ENCODE measurements around the gene PRKCH. TPM values are rescaled to one million over a fixed set of nuclear protein-coding genes. Genes with fewer than 3 reads are reported as not detected.

PRKCH gene
- total RNA-seq, 3 donors from 2014 or later: 27.0 to 41.3 (median 34.0) TPM

DNA sequence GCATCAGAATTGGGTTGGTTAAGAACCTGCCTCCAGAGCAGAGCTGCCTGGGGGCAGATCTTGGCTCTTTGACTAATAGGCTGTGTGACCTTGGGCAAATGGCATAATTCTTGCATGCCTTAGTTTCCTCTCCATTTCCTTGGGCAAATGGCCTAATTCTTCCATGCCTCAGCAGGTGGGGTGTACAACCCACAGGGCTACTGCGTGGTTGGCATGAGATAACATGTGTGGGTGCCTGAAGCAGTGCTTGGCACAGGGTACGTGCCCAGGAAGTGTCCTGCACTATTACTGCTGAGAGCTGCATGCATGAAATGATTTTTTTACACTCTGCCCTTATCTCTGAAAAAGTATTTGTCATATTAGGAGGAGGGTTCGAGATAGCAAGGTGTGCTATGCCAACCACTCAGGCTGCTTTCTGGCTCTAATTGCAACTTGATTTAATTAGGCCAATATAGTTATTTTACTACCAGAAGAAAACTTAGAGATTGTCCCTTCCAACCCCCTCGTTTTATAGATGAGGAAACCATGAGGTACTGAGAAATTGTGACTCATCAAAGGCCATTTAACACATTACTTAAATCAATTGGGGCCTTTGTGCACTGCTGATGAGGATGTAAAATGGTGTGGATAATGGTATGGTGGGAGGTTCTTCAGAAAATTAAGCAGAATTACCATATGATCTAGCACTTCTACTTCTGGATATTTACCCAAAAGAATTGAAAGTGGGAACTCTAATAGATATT lies 212.3 kb downstream of the PRKCH start:
- H3K4me3 ChIP-seq: no peak overlapping the region
- peaks cover 0 to 7% of the 10 kb centered on the region in 2 donors for H3K4me1 ChIP-seq
- TF ChIP-seq POLR2AphosphoS5 (IDR thresholded peaks at IDR 0.05) (no peak), POLR2A (IDR thresholded peaks at IDR 0.05) (no peak)
- TF ChIP-seq, protein P1, sequence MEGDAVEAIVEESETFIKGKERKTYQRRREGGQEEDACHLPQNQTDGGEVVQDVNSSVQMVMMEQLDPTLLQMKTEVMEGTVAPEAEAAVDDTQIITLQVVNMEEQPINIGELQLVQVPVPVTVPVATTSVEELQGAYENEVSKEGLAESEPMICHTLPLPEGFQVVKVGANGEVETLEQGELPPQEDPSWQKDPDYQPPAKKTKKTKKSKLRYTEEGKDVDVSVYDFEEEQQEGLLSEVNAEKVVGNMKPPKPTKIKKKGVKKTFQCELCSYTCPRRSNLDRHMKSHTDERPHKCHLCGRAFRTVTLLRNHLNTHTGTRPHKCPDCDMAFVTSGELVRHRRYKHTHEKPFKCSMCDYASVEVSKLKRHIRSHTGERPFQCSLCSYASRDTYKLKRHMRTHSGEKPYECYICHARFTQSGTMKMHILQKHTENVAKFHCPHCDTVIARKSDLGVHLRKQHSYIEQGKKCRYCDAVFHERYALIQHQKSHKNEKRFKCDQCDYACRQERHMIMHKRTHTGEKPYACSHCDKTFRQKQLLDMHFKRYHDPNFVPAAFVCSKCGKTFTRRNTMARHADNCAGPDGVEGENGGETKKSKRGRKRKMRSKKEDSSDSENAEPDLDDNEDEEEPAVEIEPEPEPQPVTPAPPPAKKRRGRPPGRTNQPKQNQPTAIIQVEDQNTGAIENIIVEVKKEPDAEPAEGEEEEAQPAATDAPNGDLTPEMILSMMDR (IDR thresholded peaks at IDR 0.05): no peak
- intact Hi-C loops (cut with DNase I; ENCODE audit: low total_unique reads): loop anchor here (2.0 kb wide), 1 partner anchor 53 kb away; no protein-coding TSS in a partner anchor
- H3K27ac ChIP-seq: no peak overlapping the region
- no peaks in the 10 kb centered on the region for H3K27me3 ChIP-seq
- H3K36me3 ChIP-seq: no peaks in the 10 kb centered on the region
- DNase-seq (ENCODE audit: low spot score in 2 of 2): no peak
- H3K9me3 ChIP-seq: no peaks in the 10 kb centered on the region

DNA sequence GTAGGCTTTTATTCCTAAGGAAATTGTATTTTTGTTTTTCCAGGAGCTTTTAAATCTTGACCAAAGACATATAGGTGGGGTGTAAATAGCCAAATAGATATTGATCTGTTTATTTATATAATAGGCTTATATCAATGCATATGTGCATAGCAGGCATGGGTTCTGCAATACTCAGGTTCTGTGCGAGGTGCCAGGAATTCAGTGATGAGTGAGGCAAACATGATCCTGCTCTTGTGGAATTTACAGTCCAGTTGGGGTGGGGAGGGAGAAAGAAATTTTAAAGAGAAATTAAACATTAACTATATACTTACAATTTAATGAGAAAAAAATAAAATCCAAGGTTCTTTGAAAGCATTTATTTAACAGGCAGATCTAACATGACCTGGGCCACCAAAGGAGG lies 213.7 kb downstream of the PRKCH start:
- no peak for DNase-seq (ENCODE audit: low spot score in 2 of 2)
- no peaks in the 10 kb centered on the region for H3K9me3 ChIP-seq
- H3K4me1 ChIP-seq: peaks cover 0 to 7% of the 10 kb centered on the region in 2 donors
- H3K27me3 ChIP-seq: no peaks in the 10 kb centered on the region
- intact Hi-C loops (cut with DNase I; ENCODE audit: low total_unique reads): loop anchor here (2.0 kb wide), 1 partner anchor 54 kb away; no protein-coding TSS in a partner anchor
- TF ChIP-seq POLR2A (IDR thresholded peaks at IDR 0.05) (no peak), POLR2AphosphoS5 (IDR thresholded peaks at IDR 0.05) (no peak)
- TF ChIP-seq, protein P1 (IDR thresholded peaks at IDR 0.05): no peak
- H3K36me3 ChIP-seq: no peaks in the 10 kb centered on the region
- no peak overlapping the region for H3K4me3 ChIP-seq
- H3K27ac ChIP-seq: no peak overlapping the region

DNA sequence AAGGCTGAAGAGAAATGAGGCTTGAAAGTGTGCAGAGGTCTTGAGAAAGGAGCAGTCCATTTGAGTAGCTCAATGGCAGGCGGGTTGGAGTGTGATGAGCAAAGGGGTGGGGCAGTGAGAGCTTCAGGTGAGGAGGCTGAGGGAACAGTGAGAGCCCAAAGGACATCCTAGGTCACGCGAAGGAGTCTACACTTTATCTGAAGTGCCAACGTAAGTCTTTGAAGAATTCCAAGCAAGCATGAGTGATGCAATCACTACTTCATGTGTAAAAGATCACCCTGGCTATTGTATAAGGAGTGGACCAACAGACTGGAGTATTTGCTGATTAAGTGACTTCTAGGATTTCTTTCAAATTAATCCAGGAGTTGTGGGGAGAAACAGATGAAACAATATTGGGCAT lies 214.1 kb downstream of the PRKCH start:
- H3K27ac ChIP-seq: no peak overlapping the region
- intact Hi-C loops (cut with DNase I; ENCODE audit: low total_unique reads): loop anchor here (2.0 kb wide), 1 partner anchor 55 kb away; no protein-coding TSS in a partner anchor
- H3K36me3 ChIP-seq: no peaks in the 10 kb centered on the region
- H3K27me3 ChIP-seq: no peaks in the 10 kb centered on the region
- no peak overlapping the region for H3K4me3 ChIP-seq
- TF ChIP-seq POLR2A (IDR thresholded peaks at IDR 0.05) (no peak), POLR2AphosphoS5 (IDR thresholded peaks at IDR 0.05) (no peak)
- TF ChIP-seq, protein P1 (IDR thresholded peaks at IDR 0.05): no peak
- no peaks in the 10 kb centered on the region for H3K9me3 ChIP-seq
- H3K4me1 ChIP-seq: peaks cover 0 to 7% of the 10 kb centered on the region in 2 donors
- DNase-seq (ENCODE audit: low spot score in 2 of 2): no peak

DNA sequence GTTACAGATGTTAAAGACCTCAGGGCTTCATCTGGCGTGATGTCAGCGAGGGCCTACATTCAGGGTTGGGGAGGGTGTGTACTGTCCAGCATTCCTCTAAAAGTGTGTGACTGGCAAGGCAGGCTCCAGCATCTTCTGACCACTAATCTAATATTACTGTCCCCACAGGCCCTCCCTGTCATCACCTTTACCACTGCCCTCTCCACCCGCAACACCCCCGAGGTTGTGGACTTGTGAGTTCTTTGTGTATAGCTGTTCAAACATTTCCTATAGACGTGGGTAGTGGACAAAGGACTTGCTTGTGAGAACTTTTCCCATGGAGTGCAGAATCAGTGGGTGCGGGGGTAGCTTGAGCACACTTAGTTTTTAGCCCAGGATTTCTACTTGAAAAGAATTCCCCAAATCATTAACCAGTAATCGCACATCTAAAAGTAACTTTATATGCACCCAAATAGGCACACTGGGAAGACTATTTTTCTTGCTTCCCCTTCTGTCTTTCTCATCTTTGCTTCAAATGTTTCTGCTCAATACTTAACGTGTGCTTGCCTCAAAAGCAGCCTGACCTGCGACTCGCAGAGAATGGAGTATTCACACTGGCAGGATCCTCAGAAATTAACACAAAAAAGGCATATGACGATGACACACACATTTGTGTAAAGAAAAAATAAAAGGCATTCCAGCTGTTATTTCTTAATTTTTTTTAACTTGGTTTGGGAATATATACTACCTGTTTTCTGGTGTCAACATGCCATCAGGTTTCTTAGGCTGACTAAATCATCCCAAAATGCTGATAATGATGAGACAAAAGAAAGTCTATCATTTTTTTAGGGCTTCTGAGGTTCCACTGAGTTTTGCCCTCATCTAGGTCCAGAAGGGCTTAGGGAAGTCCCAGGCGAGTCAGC lies 215.5 kb downstream of the PRKCH start:
- H3K27ac ChIP-seq: peak overlapping the region; percentile 72 to 78
- H3K4me1 ChIP-seq: peaks cover 0 to 7% of the 10 kb centered on the region in 2 donors

More for the DNA sequence above, 215.5 kb downstream of the PRKCH start:
- Histone ChIP-seq H3K9me3 (no peaks in the 10 kb centered on the region), H3K27me3 (no peaks in the 10 kb centered on the region), H3K4me3 (no peak overlapping the region), H3K36me3 (no peaks in the 10 kb centered on the region)
- DNase-seq (ENCODE audit: low spot score in 2 of 2): no peak
- TF ChIP-seq POLR2AphosphoS5 (IDR thresholded peaks at IDR 0.05): no peak
- no peak for TF ChIP-seq POLR2A (IDR thresholded peaks at IDR 0.05)
- TF ChIP-seq, protein P1 (IDR thresholded peaks at IDR 0.05): no peak
- intact Hi-C loops (cut with DNase I; ENCODE audit: low total_unique reads): no loop called here

Measured in breast epithelium (tissue), 4 donors.